ENCODE measurements around the gene FGR.

FGR gene

GRCh38 chr1:27594564-27595510 lies 40.1 kb downstream of the FGR start:
- no peak for TF ChIP-seq POLR2A (IDR thresholded peaks at IDR 0.05; ENCODE audit: extremely low read depth, insufficient read length)
- no peak for TF ChIP-seq MAX (IDR thresholded peaks at IDR 0.05; ENCODE audit: low read depth, low read length)
- no peak for TF ChIP-seq MYC (IDR thresholded peaks at IDR 0.05; ENCODE audit: low read depth, low read length)
- no peak for TF ChIP-seq CTCF (IDR thresholded peaks at IDR 0.05; ENCODE audit: low read depth, low read length)
- H3K4me3 ChIP-seq (ENCODE audit: low read depth, low read length): no peak overlapping the region
- peak; percentile 74 for DNase-seq (ENCODE audit: low read depth)

- TF ChIP-seq MYC (IDR thresholded peaks at IDR 0.05; ENCODE audit: low read depth, low read length) (no peak), POLR2A (IDR thresholded peaks at IDR 0.05; ENCODE audit: extremely low read depth, insufficient read length) (no peak), MAX (IDR thresholded peaks at IDR 0.05; ENCODE audit: low read depth, low read length) (no peak), CTCF (IDR thresholded peaks at IDR 0.05; ENCODE audit: low read depth, low read length) (no peak)
- H3K4me3 ChIP-seq (ENCODE audit: low read depth, low read length): no peak overlapping the region
- no peak for DNase-seq (ENCODE audit: low read depth)
Observed at GRCh38 chr1:27593678-27594563, 41.1 kb downstream of the FGR start.

DNA sequence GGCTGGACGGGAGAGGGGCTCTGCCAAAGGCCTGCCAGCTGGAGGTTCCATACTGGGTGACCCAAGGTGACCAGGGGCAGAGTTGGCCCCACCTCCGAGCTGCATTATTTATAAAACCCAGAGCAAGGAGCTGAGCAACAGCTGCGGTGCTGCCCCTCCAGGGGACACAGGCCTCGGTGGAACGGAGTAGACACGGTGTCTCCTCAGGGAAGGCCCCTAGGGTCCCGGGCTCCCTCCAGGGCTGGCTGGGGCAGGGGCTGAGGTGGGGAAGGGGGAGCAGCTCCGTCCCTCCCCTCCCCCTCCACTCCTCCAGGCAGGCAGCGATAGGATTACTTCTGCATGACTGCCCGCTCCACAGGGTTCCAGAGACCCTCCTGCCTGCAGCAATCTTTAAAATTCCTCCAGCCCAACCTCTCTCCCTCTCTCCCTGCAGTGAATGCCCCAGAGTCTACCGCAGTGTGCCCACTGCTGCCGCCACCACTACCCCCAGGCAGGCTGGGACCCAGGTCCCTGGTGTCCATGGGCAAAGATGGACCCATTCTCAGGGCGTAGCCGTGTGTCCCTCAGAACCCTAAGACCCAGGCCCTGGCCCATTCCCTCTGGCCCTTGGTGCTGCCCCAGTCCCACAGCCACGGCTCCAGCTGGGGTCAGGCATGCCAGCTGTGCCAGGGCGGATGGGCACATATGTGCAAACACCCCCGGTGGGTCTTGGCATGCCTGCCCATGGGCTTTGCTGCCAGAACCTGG lies 41.9 kb downstream of the FGR start:
- no peak for DNase-seq (ENCODE audit: low read depth)
- H3K4me3 ChIP-seq (ENCODE audit: low read depth, low read length): no peak overlapping the region
- TF ChIP-seq MAX (IDR thresholded peaks at IDR 0.05; ENCODE audit: low read depth, low read length) (no peak), CTCF (IDR thresholded peaks at IDR 0.05; ENCODE audit: low read depth, low read length) (no peak), POLR2A (IDR thresholded peaks at IDR 0.05; ENCODE audit: extremely low read depth, insufficient read length) (no peak), MYC (IDR thresholded peaks at IDR 0.05; ENCODE audit: low read depth, low read length) (no peak)

DNA sequence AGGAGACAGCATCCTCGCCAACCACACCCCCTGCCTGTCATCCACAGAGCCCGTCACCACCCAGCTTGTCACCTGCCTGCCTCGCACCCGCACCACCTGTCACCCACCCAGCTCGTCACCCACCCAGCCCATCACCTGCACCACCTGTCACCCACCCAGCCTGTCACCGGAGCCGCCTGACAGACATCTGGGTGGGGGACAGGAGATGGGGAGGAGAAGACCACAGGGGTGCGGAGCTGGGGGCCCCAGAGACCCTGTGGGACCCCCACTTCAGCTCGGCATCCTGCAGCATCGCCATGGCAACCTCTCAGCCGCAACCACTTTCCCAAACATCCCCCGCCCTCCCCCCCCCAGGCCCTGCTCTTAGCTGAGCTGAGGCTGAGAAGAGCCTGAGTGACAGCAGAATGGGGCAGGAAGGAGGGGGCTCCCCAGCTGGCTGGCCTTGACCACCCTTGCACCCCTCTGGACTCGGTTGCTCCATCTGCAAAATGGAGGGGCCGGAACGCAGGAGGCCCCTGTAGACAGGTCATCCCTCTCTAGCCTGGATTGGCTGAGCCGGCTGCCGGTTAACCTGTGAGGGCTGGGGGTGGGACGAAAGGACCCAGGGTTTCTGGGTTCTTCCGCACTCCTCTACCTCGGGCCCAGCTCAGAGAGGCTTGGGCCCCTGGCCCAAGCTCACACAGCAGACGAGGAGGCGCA lies 42.6 kb downstream of the FGR start:
- no peak for DNase-seq (ENCODE audit: low read depth)
- H3K4me3 ChIP-seq (ENCODE audit: low read depth, low read length): no peak overlapping the region
- no peak for TF ChIP-seq POLR2A (IDR thresholded peaks at IDR 0.05; ENCODE audit: extremely low read depth, insufficient read length)
- TF ChIP-seq MYC (IDR thresholded peaks at IDR 0.05; ENCODE audit: low read depth, low read length): no peak
- no peak for TF ChIP-seq CTCF (IDR thresholded peaks at IDR 0.05; ENCODE audit: low read depth, low read length)
- no peak for TF ChIP-seq MAX (IDR thresholded peaks at IDR 0.05; ENCODE audit: low read depth, low read length)

DNA sequence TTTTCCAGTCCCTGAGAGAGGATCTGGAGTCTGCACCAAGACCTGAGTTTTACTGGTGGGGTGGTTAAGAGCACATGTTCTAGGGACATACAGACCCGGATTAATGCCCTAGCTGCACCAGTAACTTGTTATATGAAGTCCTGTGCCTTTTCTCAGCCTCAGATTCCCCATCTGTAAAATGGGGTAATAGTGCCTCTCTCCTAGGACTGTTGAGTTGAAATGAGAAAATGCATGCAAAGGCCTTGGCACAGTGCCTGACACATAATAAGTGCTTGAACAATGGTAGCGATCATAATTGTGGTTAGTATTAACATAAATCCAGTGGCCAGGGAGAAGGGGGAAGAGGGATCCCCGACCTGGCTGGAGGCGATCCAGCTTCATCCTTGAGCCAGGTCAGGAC lies 43.4 kb downstream of the FGR start:
- H3K4me3 ChIP-seq (ENCODE audit: low read depth, low read length): no peak overlapping the region
- TF ChIP-seq CTCF (IDR thresholded peaks at IDR 0.05; ENCODE audit: low read depth, low read length) (no peak), MYC (IDR thresholded peaks at IDR 0.05; ENCODE audit: low read depth, low read length) (no peak), POLR2A (IDR thresholded peaks at IDR 0.05; ENCODE audit: extremely low read depth, insufficient read length) (no peak), MAX (IDR thresholded peaks at IDR 0.05; ENCODE audit: low read depth, low read length) (no peak)
- DNase-seq (ENCODE audit: low read depth): no peak

Data from NB4 (cell line).